Ovary (tissue), 9 donors: ENCODE measurements around the gene SIRT6. TPM values are rescaled to one million over a fixed set of nuclear protein-coding genes. Genes with fewer than 3 reads are reported as not detected.

Experiments used
- DNase-seq, 5 donors: peaks; one replicate each; pipeline ENCODE4 v3.0.0-alpha.2; 2019 to 2020
- H3K27ac ChIP-seq, 2 donors: fragments of 200-600 bp; one replicate each; pipeline versions ENCODE4 v1.5.1 to v1.8.0; 2019 to 2022
- H3K27me3 ChIP-seq: fragments of 200-600 bp; one replicate; pipeline ENCODE4 v1.8.0; 2022
- H3K36me3 ChIP-seq: fragments of 200-600 bp; sonication (generic); one replicate; pipeline ENCODE4 v1.5.1; 2019
- H3K4me1 ChIP-seq: one replicate; pipeline ENCODE4 v1.8.1; 2013; ENCODE audit warnings: mild to moderate bottlenecking, moderate library complexity; ENCODE audit not compliant: insufficient read depth
- H3K4me3 ChIP-seq: fragments of 200-600 bp; sonication (generic); one replicate; pipeline ENCODE4 v1.5.1; 2017
- H3K9me3 ChIP-seq, 2 donors: fragments of 200-600 bp in 1 of 2; sonication (generic) in 1 of 2; one replicate each; pipeline versions ENCODE4 v1.5.1 to v1.8.1; 2013 to 2019; ENCODE audit warnings: mild to moderate bottlenecking in 1 of 2, moderate library complexity in 1 of 2
- EP300 ChIP-seq: sonication (generic); formaldehyde crosslinking; IDR thresholded peaks from one replicate; pipeline ENCODE4 v1.6.1; 2017; ENCODE audit warnings: antibody characterized with exemption
- POLR2A ChIP-seq: fragments of 450-650 bp; IDR thresholded peaks from one replicate; pipeline ENCODE4 v1.6.1; 2017; ENCODE audit warnings: antibody characterized with exemption, mild to moderate bottlenecking, moderate library complexity
- WGBS, 3 donors: extraction: QIAGEN DNeasy Blood & Tissue Kit in 1 of 3; methylation state at CpG; one replicate each; pipeline versions ENCODE4 v1.1.5 to v1.1.7; 2013 to 2017; 5-methylcytosine and 5-hydroxymethylcytosine counted together
- intact Hi-C, 4 donors: fragments of 100-400 bp; cut with DNase I; formaldehyde crosslinking; loops; one replicate each; pipeline versions ENCODE4 v1.11.0 to v1.15.1; 2022 to 2023
- polyA plus RNA-seq, 2 donors: library from polyadenylated mRNA; stranded (reverse); fragments of 200-250 nt in 1 of 2; fragments of 350-450 nt in 1 of 2; fragmentation: Illumina TruSeq in 1 of 2; extraction: RNeasy Lipid Tissue Mini Kit (QIAGEN cat#74804) in 1 of 2; gene quantifications; one replicate each; pipeline ENCODE4 v1.2.3, GENCODE V29; 2013 to 2014
- total RNA-seq, 7 donors: library from RNA; depleted of rRNA in 2 of 7; stranded (reverse); fragments of >200 nt in 2 of 7; fragmentation: NEBNext Ultra II Directional in 3 of 7; extraction: Animal tissue kit (Norgen Biotek cat#: 25700) in 3 of 7; gene quantifications; one replicate each; pipeline versions ENCODE4 v1.1.0 to v1.2.4, GENCODE V29; 2016 to 2023
- TF ChIP-seq, protein P1 (sequence below), 3 donors: fragments of 450-650 bp in 2 of 3; fragments of 200-600 bp in 1 of 3; IDR thresholded peaks; one replicate each; pipeline versions ENCODE4 v1.5.1 to v1.8.0; 2016 to 2022; ENCODE audit warnings: antibody characterized with exemption in 3 of 3, mild to moderate bottlenecking in 1 of 3
- donor health status: DM: no; HTN: no; CAD: no; lungs with moderate emphysema.
- donor health status: DM: no; HTN: no; CAD: no.
- donor health status: Bipolar disorder and iron deficiency.
- donor health status: DM: yes; HTN: yes; CAD: no.
- donor health status: DM: no; HTN: no; CAD: no.
- donor health status: DM: yes; HTN: yes; CAD: no.

Gene SIRT6
- total and polyA plus RNA-seq, 9 donors = 0.32 to 19.9 (median 16.5) TPM

DNA sequence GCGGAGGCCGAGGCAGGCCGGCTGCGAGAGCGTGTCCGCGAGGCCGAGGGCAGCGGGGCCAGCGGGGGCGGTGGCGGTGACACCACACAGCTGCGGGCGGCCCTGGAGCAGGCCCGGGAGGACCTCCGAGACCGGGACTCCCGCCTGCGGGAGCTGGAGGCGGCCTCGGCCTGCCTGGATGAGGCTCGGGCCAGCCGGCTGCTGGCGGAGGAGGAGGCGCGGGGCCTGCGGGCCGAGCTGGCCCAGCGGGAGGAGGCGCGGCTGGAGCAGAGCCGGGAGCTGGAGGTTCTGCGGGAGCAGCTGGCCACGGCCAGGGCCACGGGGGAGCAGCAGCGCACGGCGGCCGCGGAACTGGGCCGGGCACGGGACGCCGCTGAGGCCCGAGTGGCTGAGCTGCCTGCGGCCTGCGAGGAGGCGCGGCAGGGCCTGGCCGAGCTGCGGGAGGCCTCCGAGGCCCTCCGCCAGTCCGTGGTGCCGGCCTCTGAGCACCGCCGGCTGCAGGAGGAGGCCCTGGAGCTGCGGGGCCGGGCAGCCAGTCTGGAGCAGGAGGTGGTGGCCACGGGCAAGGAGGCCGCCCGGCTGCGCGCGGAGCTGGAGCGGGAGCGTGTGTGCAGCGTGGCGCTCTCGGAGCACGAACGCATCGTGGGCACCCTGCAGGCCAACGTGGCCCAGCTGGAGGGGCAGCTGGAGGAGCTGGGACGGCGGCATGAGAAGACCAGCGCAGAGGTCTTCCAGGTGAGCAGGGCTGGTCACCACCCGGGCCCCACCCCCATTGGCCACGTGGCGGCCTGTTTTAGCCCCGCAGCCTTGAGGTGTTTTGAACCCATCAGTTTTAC is 35.3 kb upstream of the SIRT6 start:
- WGBS, 3 donors = 92 to 93% (median 92%) methylated on average over 76 to 81 of the region's 81 CpGs
- no peak overlapping the region for H3K27ac ChIP-seq
- H3K9me3 ChIP-seq = no peaks in the 10 kb centered on the region
- no peak for TF ChIP-seq EP300
- TF ChIP-seq, protein P1, sequence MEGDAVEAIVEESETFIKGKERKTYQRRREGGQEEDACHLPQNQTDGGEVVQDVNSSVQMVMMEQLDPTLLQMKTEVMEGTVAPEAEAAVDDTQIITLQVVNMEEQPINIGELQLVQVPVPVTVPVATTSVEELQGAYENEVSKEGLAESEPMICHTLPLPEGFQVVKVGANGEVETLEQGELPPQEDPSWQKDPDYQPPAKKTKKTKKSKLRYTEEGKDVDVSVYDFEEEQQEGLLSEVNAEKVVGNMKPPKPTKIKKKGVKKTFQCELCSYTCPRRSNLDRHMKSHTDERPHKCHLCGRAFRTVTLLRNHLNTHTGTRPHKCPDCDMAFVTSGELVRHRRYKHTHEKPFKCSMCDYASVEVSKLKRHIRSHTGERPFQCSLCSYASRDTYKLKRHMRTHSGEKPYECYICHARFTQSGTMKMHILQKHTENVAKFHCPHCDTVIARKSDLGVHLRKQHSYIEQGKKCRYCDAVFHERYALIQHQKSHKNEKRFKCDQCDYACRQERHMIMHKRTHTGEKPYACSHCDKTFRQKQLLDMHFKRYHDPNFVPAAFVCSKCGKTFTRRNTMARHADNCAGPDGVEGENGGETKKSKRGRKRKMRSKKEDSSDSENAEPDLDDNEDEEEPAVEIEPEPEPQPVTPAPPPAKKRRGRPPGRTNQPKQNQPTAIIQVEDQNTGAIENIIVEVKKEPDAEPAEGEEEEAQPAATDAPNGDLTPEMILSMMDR (IDR thresholded peaks at IDR 0.05) = no peak
- no peak for TF ChIP-seq POLR2A
- intact Hi-C loops = no loop called here
- H3K36me3 ChIP-seq = no peaks in the 10 kb centered on the region
- no peak overlapping the region for H3K4me3 ChIP-seq
- H3K4me1 ChIP-seq = no peaks in the 10 kb centered on the region
- no peaks in the 10 kb centered on the region for H3K27me3 ChIP-seq
- DNase-seq = no peak

DNA sequence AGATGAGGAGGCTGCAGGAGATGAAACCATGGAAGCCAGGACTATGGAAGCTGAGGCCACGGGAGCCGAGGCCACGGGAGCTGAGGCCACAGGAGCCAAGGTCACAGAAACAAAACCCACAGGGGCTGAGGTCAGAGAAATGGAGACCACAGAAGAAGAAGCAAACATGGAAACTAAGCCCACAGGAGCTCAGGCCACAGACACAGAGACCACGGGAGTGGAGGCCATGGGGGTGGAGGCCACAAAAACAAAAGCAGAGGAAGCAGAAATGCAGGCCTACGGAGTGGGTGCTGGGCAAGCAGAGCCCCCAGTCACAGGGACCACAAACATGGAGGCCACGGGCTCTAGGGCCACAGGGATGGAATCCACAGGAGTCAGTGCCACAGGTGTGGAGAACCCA is 34.5 kb upstream of the SIRT6 start:
- H3K36me3 ChIP-seq = no peaks in the 10 kb centered on the region
- no peak overlapping the region for H3K27ac ChIP-seq
- no peak for DNase-seq
- no peaks in the 10 kb centered on the region for H3K27me3 ChIP-seq
- no peaks in the 10 kb centered on the region for H3K4me1 ChIP-seq
- no peak overlapping the region for H3K4me3 ChIP-seq
- 75 to 79% (median 78%) methylated on average over 6 of the region's 6 CpGs for whole genome bisulfite sequencing, 3 donors
- no peaks in the 10 kb centered on the region for H3K9me3 ChIP-seq
- intact Hi-C loops = no loop called here
- TF ChIP-seq EP300 (no peak), POLR2A (no peak)
- TF ChIP-seq, protein P1 (IDR thresholded peaks at IDR 0.05) = no peak

DNA sequence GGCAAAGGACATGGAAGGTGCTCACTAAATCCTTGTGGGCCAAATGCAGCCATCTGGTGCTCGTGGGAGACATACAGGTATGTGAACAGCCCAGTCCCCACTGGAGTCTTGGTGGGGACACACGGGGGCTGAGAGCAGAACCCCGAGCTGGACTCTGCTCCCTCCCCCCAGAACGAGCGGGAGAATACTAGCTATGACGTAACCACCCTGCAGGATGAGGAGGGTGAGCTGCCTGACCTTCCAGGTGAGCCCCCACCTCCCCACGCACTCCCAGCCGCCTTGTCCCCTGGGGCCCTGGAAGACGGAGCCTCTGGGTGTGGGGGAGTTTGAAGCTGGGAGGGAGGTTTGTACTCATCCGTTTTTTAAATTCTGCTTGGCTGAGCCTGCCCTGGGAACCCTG is 33.4 kb upstream of the SIRT6 start:
- no peaks in the 10 kb centered on the region for H3K27me3 ChIP-seq
- H3K4me3 ChIP-seq = no peak overlapping the region
- no peak for TF ChIP-seq EP300
- TF ChIP-seq, protein P1 (IDR thresholded peaks at IDR 0.05) = no peak
- TF ChIP-seq POLR2A = no peak
- no peaks in the 10 kb centered on the region for H3K9me3 ChIP-seq
- no peak overlapping the region for H3K27ac ChIP-seq
- intact Hi-C loops = no loop called here
- H3K36me3 ChIP-seq = no peaks in the 10 kb centered on the region
- no peaks in the 10 kb centered on the region for H3K4me1 ChIP-seq
- WGBS, 3 donors = 19 to 27% (median 23%) methylated on average over 10 of the region's 10 CpGs
- no peak for DNase-seq

DNA sequence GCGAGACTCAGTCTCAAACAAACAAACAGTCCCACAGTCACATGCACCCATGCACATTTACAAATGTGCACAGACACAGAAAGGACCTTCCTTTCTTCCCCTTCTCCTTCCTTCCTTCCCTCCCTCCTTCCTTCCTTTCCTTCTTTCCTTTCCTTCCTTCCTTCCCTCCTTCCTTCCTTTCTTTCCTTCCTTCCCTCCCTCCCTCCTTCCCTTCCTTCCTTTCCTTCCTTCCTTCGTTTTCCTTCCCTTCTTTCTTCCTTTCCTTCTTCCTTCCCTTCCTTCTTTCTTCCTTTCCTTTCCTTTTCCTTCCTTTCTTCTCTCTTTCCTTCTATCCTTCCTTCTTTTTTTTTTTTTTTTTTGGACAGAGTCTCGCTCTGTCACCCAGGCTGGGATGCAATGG is 30.8 kb upstream of the SIRT6 start:
- Histone ChIP-seq H3K4me3 (no peak overlapping the region), H3K4me1 (no peaks in the 10 kb centered on the region), H3K36me3 (no peaks in the 10 kb centered on the region), H3K9me3 (no peaks in the 10 kb centered on the region), H3K27ac (no peak overlapping the region), H3K27me3 (no peaks in the 10 kb centered on the region)
- intact Hi-C loops = no loop called here
- DNase-seq = no peak
- 78 to 83% (median 81%) methylated on average over 3 of the region's 3 CpGs for WGBS, 3 donors
- TF ChIP-seq POLR2A (no peak), EP300 (no peak)
- TF ChIP-seq, protein P1 (IDR thresholded peaks at IDR 0.05) = no peak
